ENCODE data around the gene COL6A2. TPM values are rescaled to one million over a fixed set of nuclear protein-coding genes. Genes with fewer than 3 reads are reported as not detected.

The COL6A2 gene
- total and polyA plus RNA-seq, 2 experiments from 2014 or later = 509 to 832 TPM

- Histone ChIP-seq H2AFZ (no peak overlapping the region), H3K27me3 (no peaks in the 10 kb centered on the region), H3K27ac (peak overlapping the region; percentile 73), H3K36me3 (replicated peaks; ENCODE audit: insufficient read depth, low read depth) (no peaks in the 10 kb centered on the region), H3K4me3 (no peak overlapping the region), H4K20me1 (ENCODE audit: insufficient read depth, poor library complexity, severe bottlenecking) (no peaks in the 10 kb centered on the region), H3K79me2 (no peaks in the 10 kb centered on the region), H3K9me3 (ENCODE audit: low read depth) (no peaks in the 10 kb centered on the region), H3K4me1 (ENCODE audit: insufficient read depth) (peaks cover 23% of the 10 kb centered on the region), H3K9me2 (replicated peaks; ENCODE audit: insufficient read depth) (no peaks in the 10 kb centered on the region), H3K4me2 (no peak overlapping the region)
- TF ChIP-seq EZH2phosphoT487 (IDR thresholded peaks at IDR 0.05; ENCODE audit: low read depth, severe bottlenecking, unreplicated experiment) (no peak), EZH2 (IDR thresholded peaks at IDR 0.05; ENCODE audit: borderline replicate concordance) (no peak)
- TF ChIP-seq, protein P1, sequence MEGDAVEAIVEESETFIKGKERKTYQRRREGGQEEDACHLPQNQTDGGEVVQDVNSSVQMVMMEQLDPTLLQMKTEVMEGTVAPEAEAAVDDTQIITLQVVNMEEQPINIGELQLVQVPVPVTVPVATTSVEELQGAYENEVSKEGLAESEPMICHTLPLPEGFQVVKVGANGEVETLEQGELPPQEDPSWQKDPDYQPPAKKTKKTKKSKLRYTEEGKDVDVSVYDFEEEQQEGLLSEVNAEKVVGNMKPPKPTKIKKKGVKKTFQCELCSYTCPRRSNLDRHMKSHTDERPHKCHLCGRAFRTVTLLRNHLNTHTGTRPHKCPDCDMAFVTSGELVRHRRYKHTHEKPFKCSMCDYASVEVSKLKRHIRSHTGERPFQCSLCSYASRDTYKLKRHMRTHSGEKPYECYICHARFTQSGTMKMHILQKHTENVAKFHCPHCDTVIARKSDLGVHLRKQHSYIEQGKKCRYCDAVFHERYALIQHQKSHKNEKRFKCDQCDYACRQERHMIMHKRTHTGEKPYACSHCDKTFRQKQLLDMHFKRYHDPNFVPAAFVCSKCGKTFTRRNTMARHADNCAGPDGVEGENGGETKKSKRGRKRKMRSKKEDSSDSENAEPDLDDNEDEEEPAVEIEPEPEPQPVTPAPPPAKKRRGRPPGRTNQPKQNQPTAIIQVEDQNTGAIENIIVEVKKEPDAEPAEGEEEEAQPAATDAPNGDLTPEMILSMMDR (IDR thresholded peaks at IDR 0.05; ENCODE audit: poor library complexity) = no peak
- 76% methylated on average over 6 of the region's 6 CpGs for WGBS (ENCODE audit: low lambda C conversion rate, missing lambda C conversion rate)
- DNase-seq (ENCODE audit: low spot score) = no peak
Observed at GRCh38 chr21:46061063-46061462, 36.8 kb upstream of the COL6A2 start.

DNA sequence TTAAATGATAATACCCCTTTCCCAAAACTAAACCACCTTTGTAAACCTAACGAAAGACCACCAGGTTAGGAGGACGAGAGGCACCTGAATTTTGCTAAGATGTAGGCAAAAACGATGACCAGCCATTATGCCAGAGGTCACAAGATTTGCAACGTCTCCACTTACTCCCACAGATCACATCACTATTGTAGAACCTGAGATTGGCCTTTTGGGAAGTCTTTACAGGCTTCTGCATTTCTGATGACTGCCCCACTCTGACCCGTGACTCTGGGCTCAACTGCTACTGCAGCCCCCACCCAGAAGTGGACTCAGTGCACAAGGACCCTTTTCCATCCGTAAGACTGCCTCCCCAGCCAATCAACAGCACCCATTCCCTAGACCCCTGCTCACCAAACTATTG is 36.4 kb upstream of the COL6A2 start:
- no peak overlapping the region for H3K4me3 ChIP-seq
- peak overlapping the region; percentile 73 for H3K27ac ChIP-seq
- H3K9me2 ChIP-seq (replicated peaks; ENCODE audit: insufficient read depth) = no peaks in the 10 kb centered on the region
- H3K27me3 ChIP-seq = no peaks in the 10 kb centered on the region
- no peak for TF ChIP-seq EZH2phosphoT487 (IDR thresholded peaks at IDR 0.05; ENCODE audit: low read depth, severe bottlenecking, unreplicated experiment)
- no peak for TF ChIP-seq EZH2 (IDR thresholded peaks at IDR 0.05; ENCODE audit: borderline replicate concordance)
- TF ChIP-seq, protein P1 (IDR thresholded peaks at IDR 0.05; ENCODE audit: poor library complexity) = no peak
- H3K36me3 ChIP-seq (replicated peaks; ENCODE audit: insufficient read depth, low read depth) = no peaks in the 10 kb centered on the region
- no peaks in the 10 kb centered on the region for H4K20me1 ChIP-seq (ENCODE audit: insufficient read depth, poor library complexity, severe bottlenecking)
- no peak overlapping the region for H2AFZ ChIP-seq
- 83% methylated on average over 6 of the region's 6 CpGs for WGBS (ENCODE audit: low lambda C conversion rate, missing lambda C conversion rate)
- no peaks in the 10 kb centered on the region for H3K9me3 ChIP-seq (ENCODE audit: low read depth)
- peaks cover 25% of the 10 kb centered on the region for H3K4me1 ChIP-seq (ENCODE audit: insufficient read depth)
- H3K4me2 ChIP-seq = no peak overlapping the region
- H3K79me2 ChIP-seq = no peaks in the 10 kb centered on the region
- DNase-seq (ENCODE audit: low spot score) = no peak

DNA sequence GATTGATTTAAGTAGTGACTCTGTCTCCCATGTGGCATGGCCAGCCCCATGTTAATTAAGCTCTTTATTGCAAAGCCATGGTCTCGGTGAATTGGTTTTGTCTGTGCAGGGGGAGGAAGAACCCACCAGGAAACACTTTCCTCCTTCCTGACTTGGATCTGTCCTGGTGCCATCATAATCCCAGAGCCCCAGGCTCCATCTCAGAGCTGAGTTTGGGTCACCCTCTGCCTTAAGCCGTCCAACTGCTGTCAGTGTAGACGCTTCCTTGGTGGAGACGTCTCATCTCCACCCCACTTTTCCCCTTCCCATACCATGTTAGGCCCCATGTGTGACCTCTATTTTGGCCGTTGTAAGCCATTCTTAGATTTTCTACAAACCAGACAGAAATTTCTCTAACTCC is 36.0 kb upstream of the COL6A2 start:
- H3K9me3 ChIP-seq (ENCODE audit: low read depth) = no peaks in the 10 kb centered on the region
- peaks cover 26% of the 10 kb centered on the region for H3K4me1 ChIP-seq (ENCODE audit: insufficient read depth)
- H3K4me3 ChIP-seq = no peak overlapping the region
- TF ChIP-seq EZH2 (IDR thresholded peaks at IDR 0.05; ENCODE audit: borderline replicate concordance) = no peak
- TF ChIP-seq, protein P1 (IDR thresholded peaks at IDR 0.05; ENCODE audit: poor library complexity) = no peak
- TF ChIP-seq EZH2phosphoT487 (IDR thresholded peaks at IDR 0.05; ENCODE audit: low read depth, severe bottlenecking, unreplicated experiment) = no peak
- DNase-seq (ENCODE audit: low spot score) = no peak
- H3K27ac ChIP-seq = no peak overlapping the region
- H3K36me3 ChIP-seq (replicated peaks; ENCODE audit: insufficient read depth, low read depth) = no peaks in the 10 kb centered on the region
- no peaks in the 10 kb centered on the region for H3K27me3 ChIP-seq
- no peak overlapping the region for H2AFZ ChIP-seq
- no peak overlapping the region for H3K4me2 ChIP-seq
- no peaks in the 10 kb centered on the region for H3K9me2 ChIP-seq (replicated peaks; ENCODE audit: insufficient read depth)
- 87% methylated on average over 5 of the region's 5 CpGs for WGBS (ENCODE audit: low lambda C conversion rate, missing lambda C conversion rate)
- no peaks in the 10 kb centered on the region for H3K79me2 ChIP-seq
- no peaks in the 10 kb centered on the region for H4K20me1 ChIP-seq (ENCODE audit: insufficient read depth, poor library complexity, severe bottlenecking)
